ENCODE data around the gene LRRC37B.
"Not testable (repeated sequence)": the region's sequence is repeated elsewhere in the genome, so short reads cannot be mapped to it uniquely, and the experiment has no call there.

The LRRC37B gene

GRCh38 chr17:32020943-32021614, 13.9 kb downstream of the LRRC37B start:
- no peaks in the 10 kb centered on the region for H3K36me3 ChIP-seq (ENCODE audit: insufficient read depth, low read length)
- no peak overlapping the region for H3K9ac ChIP-seq (ENCODE audit: low read depth, low read length)

DNA sequence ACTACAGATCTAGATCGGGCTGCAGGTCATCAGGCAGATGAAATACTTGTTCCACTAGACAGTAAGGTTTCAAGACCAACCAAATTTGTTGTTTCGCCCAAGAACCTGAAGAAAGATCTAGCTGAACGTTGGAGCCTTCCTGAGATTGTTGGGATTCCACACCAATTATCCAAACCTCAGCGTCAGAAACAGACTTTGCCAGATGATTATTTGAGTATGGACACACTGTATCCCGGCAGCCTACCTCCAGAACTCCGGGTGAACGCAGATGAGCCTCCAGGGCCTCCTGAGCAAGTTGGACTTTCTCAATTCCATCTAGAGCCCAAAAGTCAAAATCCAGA, 14.4 kb downstream of the LRRC37B start:
- H3K4me1 ChIP-seq (ENCODE audit: insufficient read depth, low read length) = no peaks in the 10 kb centered on the region
- H3K36me3 ChIP-seq (ENCODE audit: insufficient read depth, low read length) = no peaks in the 10 kb centered on the region
- no peaks in the 10 kb centered on the region for H3K9me3 ChIP-seq (ENCODE audit: control insufficient read depth, insufficient read depth, low read length)
- no peak overlapping the region for H3K9ac ChIP-seq (ENCODE audit: low read depth, low read length)

More at GRCh38 chr17:32020943-32021614, 13.9 kb downstream of the LRRC37B start:
- H3K9me3 ChIP-seq (ENCODE audit: control insufficient read depth, insufficient read depth, low read length) = no peaks in the 10 kb centered on the region
- H3K4me1 ChIP-seq (ENCODE audit: insufficient read depth, low read length) = no peaks in the 10 kb centered on the region

GRCh38 chr17:32022554-32022953, 15.4 kb downstream of the LRRC37B start:
- H3K9ac ChIP-seq (ENCODE audit: low read depth, low read length); H3K36me3 ChIP-seq (ENCODE audit: insufficient read depth, low read length): not testable (repeated sequence)

DNA sequence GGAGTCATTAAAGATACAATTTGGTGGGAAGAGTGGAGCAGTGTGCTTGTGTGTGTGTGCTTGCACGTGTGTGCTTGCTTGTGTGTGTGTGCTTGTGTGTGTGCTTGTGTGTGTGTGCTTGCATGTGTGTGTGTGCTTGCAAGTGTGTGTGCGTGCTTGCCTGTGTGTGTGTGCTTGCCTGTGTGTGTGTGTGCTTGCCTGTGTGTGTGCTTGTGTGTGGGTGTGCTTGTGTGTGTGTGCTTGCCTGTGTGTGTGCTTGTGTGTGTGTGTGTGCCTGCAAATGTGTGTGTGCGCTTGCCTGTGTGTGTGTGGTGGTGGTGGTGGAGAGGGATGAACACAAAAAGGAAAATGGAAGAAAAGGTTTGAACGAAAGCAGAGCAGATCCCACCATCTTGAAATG, 20.1 kb downstream of the LRRC37B start:
- H3K36me3 ChIP-seq (ENCODE audit: insufficient read depth, low read length); H3K9ac ChIP-seq (ENCODE audit: low read depth, low read length); H3K9me3 ChIP-seq (ENCODE audit: control insufficient read depth, insufficient read depth, low read length); H3K4me1 ChIP-seq (ENCODE audit: insufficient read depth, low read length): not testable (repeated sequence)

More at GRCh38 chr17:32022554-32022953, 15.4 kb downstream of the LRRC37B start:
- not testable (repeated sequence) for H3K4me1 ChIP-seq (ENCODE audit: insufficient read depth, low read length); H3K9me3 ChIP-seq (ENCODE audit: control insufficient read depth, insufficient read depth, low read length)

- Histone ChIP-seq H3K4me1 (ENCODE audit: insufficient read depth, low read length) (no peaks in the 10 kb centered on the region), H3K36me3 (ENCODE audit: insufficient read depth, low read length) (no peaks in the 10 kb centered on the region), H3K9me3 (ENCODE audit: control insufficient read depth, insufficient read depth, low read length) (no peaks in the 10 kb centered on the region), H3K9ac (ENCODE audit: low read depth, low read length) (no peak overlapping the region)
These were observed 26.0 kb downstream of the LRRC37B start for GRCh38 chr17:32033223-32033622.

- H3K4me1 ChIP-seq (ENCODE audit: insufficient read depth, low read length); H3K9me3 ChIP-seq (ENCODE audit: control insufficient read depth, insufficient read depth, low read length); H3K9ac ChIP-seq (ENCODE audit: low read depth, low read length); H3K36me3 ChIP-seq (ENCODE audit: insufficient read depth, low read length): not testable (repeated sequence)
These were observed 26.6 kb downstream of the LRRC37B start for GRCh38 chr17:32033812-32034211.

DNA sequence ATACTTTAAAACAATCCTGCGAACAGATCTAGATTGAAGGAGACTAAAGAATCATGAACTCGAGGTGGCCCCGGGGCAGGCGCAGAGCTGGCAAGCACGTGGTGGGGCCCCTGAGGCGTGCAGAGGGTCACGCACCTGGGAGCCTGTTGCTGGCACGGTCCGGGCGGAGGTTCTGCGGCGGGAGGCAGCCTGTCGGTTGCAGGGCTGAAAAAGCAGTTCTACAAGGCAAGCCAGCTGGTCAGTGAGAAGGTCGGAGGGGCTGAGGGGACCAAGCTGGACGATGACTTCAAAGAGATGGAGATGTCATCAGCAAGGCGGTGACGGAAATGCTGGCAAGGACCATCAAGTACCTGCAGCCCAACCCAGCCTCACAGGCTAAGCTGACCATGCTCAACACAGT, 33.1 kb downstream of the LRRC37B start:
- H3K9ac ChIP-seq (ENCODE audit: low read depth, low read length); H3K36me3 ChIP-seq (ENCODE audit: insufficient read depth, low read length); H3K4me1 ChIP-seq (ENCODE audit: insufficient read depth, low read length); H3K9me3 ChIP-seq (ENCODE audit: control insufficient read depth, insufficient read depth, low read length): not testable (repeated sequence)

GRCh38 chr17:32041306-32041875, 34.2 kb downstream of the LRRC37B start:
- not testable (repeated sequence) for H3K4me1 ChIP-seq (ENCODE audit: insufficient read depth, low read length); H3K9me3 ChIP-seq (ENCODE audit: control insufficient read depth, insufficient read depth, low read length); H3K9ac ChIP-seq (ENCODE audit: low read depth, low read length); H3K36me3 ChIP-seq (ENCODE audit: insufficient read depth, low read length)

DNA sequence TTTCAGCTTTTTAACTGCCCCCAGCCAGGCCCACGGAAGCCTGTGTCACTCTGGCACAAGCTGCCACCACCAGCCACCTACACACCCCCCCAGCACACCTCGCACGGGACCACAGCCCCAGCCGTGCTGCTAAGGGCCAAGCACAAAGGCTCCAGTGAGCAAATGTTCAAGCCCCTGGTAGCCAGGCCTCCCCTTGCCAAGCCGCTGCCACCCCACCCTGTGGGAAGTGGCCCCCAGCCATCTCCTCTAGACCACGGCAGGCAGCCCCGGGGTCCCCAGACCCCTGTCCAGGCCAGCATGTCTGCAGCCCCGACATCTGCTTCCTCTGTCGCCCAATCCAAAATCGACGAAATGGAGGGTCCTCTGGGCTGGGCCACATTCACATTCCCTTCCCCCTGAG, 35.1 kb downstream of the LRRC37B start:
- not testable (repeated sequence) for H3K4me1 ChIP-seq (ENCODE audit: insufficient read depth, low read length); H3K9me3 ChIP-seq (ENCODE audit: control insufficient read depth, insufficient read depth, low read length); H3K9ac ChIP-seq (ENCODE audit: low read depth, low read length); H3K36me3 ChIP-seq (ENCODE audit: insufficient read depth, low read length)

DNA sequence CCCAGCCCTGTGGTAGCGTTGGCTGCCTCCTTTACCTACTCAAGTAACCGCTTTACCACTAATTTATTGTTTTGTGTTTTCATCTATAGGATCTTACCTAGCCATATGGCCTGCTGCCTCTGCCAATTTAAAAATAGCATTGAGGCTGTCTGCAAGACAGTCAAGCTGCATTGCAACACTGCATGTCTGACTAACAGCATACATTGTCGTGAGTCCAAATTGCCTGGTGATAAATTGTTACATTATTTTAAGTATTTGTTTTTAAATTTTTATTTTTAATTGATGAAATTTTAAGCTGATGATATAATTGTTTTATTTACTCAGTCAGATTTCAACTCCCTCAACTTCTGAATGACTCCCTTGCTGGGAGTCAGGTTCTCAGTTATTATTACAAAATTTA, 38.4 kb downstream of the LRRC37B start:
- not testable (repeated sequence) for H3K9ac ChIP-seq (ENCODE audit: low read depth, low read length)

DNA sequence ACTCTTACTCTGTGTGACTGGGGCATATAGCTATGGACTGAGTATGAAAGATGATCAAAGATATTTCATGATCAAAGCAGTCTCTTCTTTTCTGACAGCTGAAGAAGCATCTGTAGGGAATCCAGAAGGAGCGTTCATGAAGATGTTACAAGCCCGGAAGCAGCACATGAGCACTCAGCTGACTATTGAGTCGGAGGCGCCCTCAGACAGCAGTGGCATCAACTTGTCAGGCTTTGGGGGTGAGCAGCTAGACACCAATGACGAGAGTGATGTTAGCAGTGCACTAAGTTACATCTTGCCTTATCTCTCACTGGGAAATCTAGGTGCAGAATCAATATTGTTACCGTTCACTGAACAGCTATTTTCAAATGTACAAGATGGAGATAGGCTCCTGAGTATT, 40.5 kb downstream of the LRRC37B start:
- not testable (repeated sequence) for H3K9ac ChIP-seq (ENCODE audit: low read depth, low read length); H3K4me1 ChIP-seq (ENCODE audit: insufficient read depth, low read length); H3K9me3 ChIP-seq (ENCODE audit: control insufficient read depth, insufficient read depth, low read length); H3K36me3 ChIP-seq (ENCODE audit: insufficient read depth, low read length)

More for the DNA sequence above, 38.4 kb downstream of the LRRC37B start:
- H3K9me3 ChIP-seq (ENCODE audit: control insufficient read depth, insufficient read depth, low read length); H3K36me3 ChIP-seq (ENCODE audit: insufficient read depth, low read length); H3K4me1 ChIP-seq (ENCODE audit: insufficient read depth, low read length): not testable (repeated sequence)

DNA sequence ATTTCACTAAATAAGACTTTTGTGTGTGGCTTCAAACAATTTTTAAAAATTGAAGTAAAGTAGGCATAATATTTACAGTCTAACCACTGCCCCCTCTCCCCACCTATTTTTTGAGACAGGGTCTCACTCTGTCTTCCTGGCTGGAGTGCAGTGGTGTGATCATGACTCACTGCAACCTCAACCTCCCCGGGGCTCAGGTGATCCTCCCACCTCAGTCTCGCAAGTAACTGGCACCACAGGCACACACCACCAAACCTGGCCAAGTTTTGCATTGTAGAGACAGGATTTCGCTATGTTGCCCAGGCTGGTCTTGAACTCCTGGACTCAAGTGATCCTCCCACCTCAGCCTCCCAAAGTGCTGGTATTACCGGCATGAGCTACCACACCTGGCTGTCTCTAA, 47.8 kb downstream of the LRRC37B start:
- not testable (repeated sequence) for H3K9me3 ChIP-seq (ENCODE audit: control insufficient read depth, insufficient read depth, low read length); H3K36me3 ChIP-seq (ENCODE audit: insufficient read depth, low read length); H3K9ac ChIP-seq (ENCODE audit: low read depth, low read length); H3K4me1 ChIP-seq (ENCODE audit: insufficient read depth, low read length)

- H3K9ac ChIP-seq (ENCODE audit: low read depth, low read length); H3K9me3 ChIP-seq (ENCODE audit: control insufficient read depth, insufficient read depth, low read length); H3K36me3 ChIP-seq (ENCODE audit: insufficient read depth, low read length); H3K4me1 ChIP-seq (ENCODE audit: insufficient read depth, low read length): not testable (repeated sequence)
These were observed 48.2 kb downstream of the LRRC37B start for GRCh38 chr17:32055425-32055824.

- not testable (repeated sequence) for H3K36me3 ChIP-seq (ENCODE audit: insufficient read depth, low read length); H3K9me3 ChIP-seq (ENCODE audit: control insufficient read depth, insufficient read depth, low read length); H3K4me1 ChIP-seq (ENCODE audit: insufficient read depth, low read length); H3K9ac ChIP-seq (ENCODE audit: low read depth, low read length)
These were observed 49.3 kb downstream of the LRRC37B start for GRCh38 chr17:32056500-32056899.

GRCh38 chr17:32057460-32058105, 50.4 kb downstream of the LRRC37B start:
- not testable (repeated sequence) for H3K9ac ChIP-seq (ENCODE audit: low read depth, low read length); H3K36me3 ChIP-seq (ENCODE audit: insufficient read depth, low read length); H3K9me3 ChIP-seq (ENCODE audit: control insufficient read depth, insufficient read depth, low read length); H3K4me1 ChIP-seq (ENCODE audit: insufficient read depth, low read length)
